M059J (cell line): ENCODE measurements around the gene DHX57. TPM values are rescaled to one million over a fixed set of nuclear protein-coding genes. Genes with fewer than 3 reads are reported as not detected.
"Not testable (repeated sequence)": the region's sequence is repeated elsewhere in the genome, so short reads cannot be mapped to it uniquely, and the experiment has no call there.

ENCODE experiments used
- DNase-seq: peaks from one replicate; pipeline ENCODE4 v3.0.0-alpha.2; 2012; ENCODE audit warnings: low read depth
- total RNA-seq: library from RNA; depleted of rRNA; stranded (reverse); fragments of >200 nt; shearing (Covaris generic); gene quantifications from 2 replicates; pipeline ENCODE4 v1.2.3, GENCODE V29; 2014

Gene DHX57
- total RNA-seq, 1 experiment from 2014 or later, result 12.3 TPM

GRCh38 chr2:38797953-38798352 is 77.8 kb downstream of the DHX57 start:
- no peak for DNase-seq

GRCh38 chr2:38797250-38797676 is 78.5 kb downstream of the DHX57 start:
- peak; percentile 83 for DNase-seq

- DNase-seq, result not testable (repeated sequence)
Measured at GRCh38 chr2:38795016-38795415, 80.7 kb downstream of the DHX57 start.

- DNase-seq, result no peak
Measured at GRCh38 chr2:38794235-38794946, 81.3 kb downstream of the DHX57 start.

- no peak for DNase-seq
Measured at GRCh38 chr2:38793511-38793910, 82.2 kb downstream of the DHX57 start.

- no peak for DNase-seq
Measured at GRCh38 chr2:38792751-38793150, 83.0 kb downstream of the DHX57 start.

- not testable (repeated sequence) for DNase-seq
Measured at GRCh38 chr2:38792321-38792720, 83.4 kb downstream of the DHX57 start.

GRCh38 chr2:38791744-38792143 is 84.0 kb downstream of the DHX57 start:
- DNase-seq, result no peak

- DNase-seq, result no peak
Measured at GRCh38 chr2:38789691-38790090, 86.0 kb downstream of the DHX57 start.

GRCh38 chr2:38788306-38788705 is 87.4 kb downstream of the DHX57 start:
- peak; percentile 64 for DNase-seq

GRCh38 chr2:38783586-38783985 is 92.1 kb downstream of the DHX57 start:
- no peak for DNase-seq

- DNase-seq, result no peak
Measured at GRCh38 chr2:38778687-38779082, 97.0 kb downstream of the DHX57 start.

GRCh38 chr2:38776531-38776930 is 99.2 kb downstream of the DHX57 start:
- DNase-seq, result no peak

- DNase-seq, result no peak
Measured at GRCh38 chr2:38775921-38776225, 99.9 kb downstream of the DHX57 start.

GRCh38 chr2:38775097-38775920 is 100.4 kb downstream of the DHX57 start:
- DNase-seq, result no peak

- peak; percentile 87 for DNase-seq
Measured at GRCh38 chr2:38771632-38772031, 104.1 kb downstream of the DHX57 start.

GRCh38 chr2:38765551-38765950 is 110.2 kb downstream of the DHX57 start:
- DNase-seq, result no peak

- DNase-seq, result peak; percentile 77
Measured at GRCh38 chr2:38765149-38765548, 110.6 kb downstream of the DHX57 start.

GRCh38 chr2:38763728-38764127 is 112.0 kb downstream of the DHX57 start:
- DNase-seq, result no peak

- DNase-seq, result no peak
Measured at GRCh38 chr2:38763228-38763627, 112.5 kb downstream of the DHX57 start.

GRCh38 chr2:38755891-38756290 is 119.8 kb downstream of the DHX57 start:
- not testable (repeated sequence) for DNase-seq

- DNase-seq, result no peak
Measured at GRCh38 chr2:38754506-38754905, 121.2 kb downstream of the DHX57 start.

GRCh38 chr2:38754049-38754448 is 121.7 kb downstream of the DHX57 start:
- DNase-seq, result no peak
